GM23338 (cell line): ENCODE results near the gene TMEM53. TPM values are rescaled to one million over a fixed set of nuclear protein-coding genes. Genes with fewer than 3 reads are reported as not detected.
A peak's percentile ranks its signal among the peaks of the same experiment; 100 is the strongest.

Source experiments
- ATAC-seq: fragments of 200-7000 bp; cut with Tn5 transposase; 3 replicates; pipeline ENCODE4 v1.9.1; 2020
- DNase-seq: peaks from one replicate; pipeline ENCODE4 v3.0.0-alpha.2; 2015; ENCODE audit warnings: low spot score
- H2AFZ ChIP-seq: fragments of 200-600 bp; sonication (generic); 2 replicates; pipeline ENCODE4 v1.8.0; 2016; ENCODE audit warnings: antibody characterized with exemption, mild to moderate bottlenecking, moderate library complexity
- H3F3A ChIP-seq: fragments of 200-600 bp; sonication (generic); replicated peaks from 2 replicates; pipeline ENCODE4 v1.8.0; 2017; ENCODE audit warnings: antibody characterized with exemption, mixed run types, low read depth
- H3K27ac ChIP-seq: fragments of 200-600 bp; sonication (generic); 2 replicates; pipeline ENCODE4 v1.6.1; 2016; ENCODE audit warnings: low read depth
- H3K27me3 ChIP-seq: fragments of 200-600 bp; sonication (generic); 2 replicates; pipeline ENCODE4 v1.8.0; 2016; ENCODE audit warnings: mild to moderate bottlenecking, mixed run types, moderate library complexity; ENCODE audit not compliant: insufficient read depth
- H3K36me3 ChIP-seq: fragments of 200-600 bp; sonication (generic); 2 replicates; pipeline ENCODE4 v1.8.0; 2016; ENCODE audit warnings: mild to moderate bottlenecking; ENCODE audit not compliant: insufficient read depth
- H3K4me1 ChIP-seq: fragments of 200-600 bp; sonication (generic); 2 replicates; pipeline ENCODE4 v1.8.0; 2016; ENCODE audit warnings: mild to moderate bottlenecking, moderate library complexity; ENCODE audit not compliant: insufficient read depth
- H3K4me2 ChIP-seq: fragments of 200-600 bp; sonication (generic); 2 replicates; pipeline ENCODE4 v1.7.1; 2017; ENCODE audit warnings: mixed run types
- H3K4me3 ChIP-seq: fragments of 200-600 bp; sonication (generic); 2 replicates; pipeline ENCODE4 v1.6.1; 2016; ENCODE audit warnings: mixed run types
- H3K79me2 ChIP-seq: fragments of 200-600 bp; sonication (generic); replicated peaks from 2 replicates; pipeline ENCODE4 v1.8.0; 2017; ENCODE audit warnings: mild to moderate bottlenecking; ENCODE audit not compliant: insufficient read depth
- H3K9me2 ChIP-seq: fragments of 200-600 bp; sonication (generic); 2 replicates; pipeline ENCODE4 v1.8.0; 2017; ENCODE audit not compliant: insufficient read depth
- H4K20me1 ChIP-seq: fragments of 200-600 bp; sonication (generic); replicated peaks from 2 replicates; pipeline ENCODE4 v1.8.0; 2017; ENCODE audit warnings: mild to moderate bottlenecking; ENCODE audit not compliant: insufficient read depth
- H3K27ac Mint-ChIP-seq: 2 replicates; pipeline ENCODE4 v1.8.0; 2020; ENCODE audit warnings: inconsistent platforms, mild to moderate bottlenecking, moderate library complexity, mixed read lengths
- H3K27me3 Mint-ChIP-seq: 3 replicates; pipeline ENCODE4 v1.8.0; 2022; ENCODE audit warnings: low read depth, mild to moderate bottlenecking, moderate library complexity, mixed read lengths, inconsistent platforms; ENCODE audit not compliant: insufficient read depth, poor library complexity
- H3K36me3 Mint-ChIP-seq: 3 replicates; pipeline ENCODE4 v1.8.0; 2021; ENCODE audit warnings: low read depth, mild to moderate bottlenecking, inconsistent platforms, moderate library complexity, mixed read lengths
- H3K4me1 Mint-ChIP-seq: 3 replicates; pipeline ENCODE4 v1.8.0; 2020; ENCODE audit warnings: mild to moderate bottlenecking, inconsistent platforms, mixed read lengths
- H3K4me3 Mint-ChIP-seq: 3 replicates; pipeline ENCODE4 v1.8.0; 2021; ENCODE audit warnings: moderate library complexity, mild to moderate bottlenecking, inconsistent platforms, mixed read lengths
- H3K9me3 Mint-ChIP-seq: 3 replicates; pipeline ENCODE4 v1.8.0; 2020; ENCODE audit warnings: moderate library complexity, mild to moderate bottlenecking, inconsistent platforms, mixed read lengths
- CREB1 ChIP-seq: fragments of 250-450 bp; sonication (Bioruptor Pico); IDR thresholded peaks from 2 replicates; pipeline ENCODE4 v1.5.0; 2020; ENCODE audit warnings: low read depth, mild to moderate bottlenecking, moderate library complexity
- EZH2 ChIP-seq: fragments of 200-600 bp; sonication (generic); IDR thresholded peaks from one replicate; pipeline ENCODE4 v1.8.0; 2017; ENCODE audit warnings: antibody characterized with exemption, mild to moderate bottlenecking, low read depth; ENCODE audit not compliant: unreplicated experiment
- EZH2phosphoT487 ChIP-seq: fragments of 200-600 bp; sonication (generic); IDR thresholded peaks from one replicate; pipeline ENCODE4 v1.8.1; 2018; ENCODE audit warnings: antibody characterized with exemption; ENCODE audit not compliant: unreplicated experiment
- JUNB ChIP-seq: IDR thresholded peaks from one replicate; pipeline ENCODE4 v1.6.1; 2016; ENCODE audit warnings: antibody characterized with exemption; ENCODE audit not compliant: unreplicated experiment
- NANOG ChIP-seq: IDR thresholded peaks from 2 replicates; pipeline ENCODE4 v1.6.1; 2016; ENCODE audit warnings: antibody characterized with exemption, borderline replicate concordance
- REST ChIP-seq: IDR thresholded peaks from one replicate; pipeline ENCODE4 v1.6.1; 2018; ENCODE audit warnings: antibody characterized with exemption; ENCODE audit not compliant: unreplicated experiment
- ZNF114 ChIP-seq: fragments of 250-450 bp; sonication (Bioruptor Pico); IDR thresholded peaks from 2 replicates; pipeline ENCODE4 v1.5.0; 2020; ENCODE audit warnings: mild to moderate bottlenecking, moderate library complexity
- ZNF331 ChIP-seq: fragments of 250-450 bp; sonication (Bioruptor Pico); IDR thresholded peaks from 2 replicates; pipeline ENCODE4 v1.5.0; 2020; ENCODE audit warnings: low read depth, mild to moderate bottlenecking, moderate library complexity
- ZNF462 ChIP-seq: fragments of 250-450 bp; sonication (Bioruptor Pico); IDR thresholded peaks from 2 replicates; pipeline ENCODE4 v1.5.0; 2020; ENCODE audit warnings: mild to moderate bottlenecking, moderate library complexity
- polyA plus RNA-seq: library from polyadenylated mRNA; unstranded; fragments of >200 nt; fragmentation: Nextera tagmentation; extraction: Ambion mirVana; gene quantifications from 2 replicates; pipeline ENCODE4 v1.2.1, GENCODE V29; 2016
- total RNA-seq: library from RNA; depleted of rRNA; stranded (reverse); fragments of >200 nt; shearing (Covaris generic); gene quantifications from 2 replicates; pipeline ENCODE4 v1.2.3, GENCODE V29; 2014
- TF ChIP-seq, protein P1 (sequence below): IDR thresholded peaks from 2 replicates; pipeline ENCODE4 v1.6.1; 2016; ENCODE audit warnings: antibody characterized with exemption

The TMEM53 gene
- total and polyA plus RNA-seq, 2 experiments from 2014 or later = 15.4 to 20.8 TPM

GRCh38 chr1:44672961-44673674 is 1.2 kb downstream of the TMEM53 start:
- Histone ChIP-seq H4K20me1 (no peaks in the 10 kb centered on the region; the same call in 1 of the 2 replicates), H3F3A (0 out of 2 replicates have a peak, but pooled peaks cover 6% of the 10 kb centered on the region), H3K79me2 (no peaks in the 10 kb centered on the region), H3K36me3 (no peaks in the 10 kb centered on the region), H3K27ac (no peak overlapping the region), H3K27me3 (no peaks in the 10 kb centered on the region), H3K9me2 (no peaks in the 10 kb centered on the region), H2AFZ (peak overlapping the region; percentile 97; the same call in 1 of the 2 replicates), H3K4me2 (peak overlapping the region; percentile 93), H3K4me3 (peak overlapping the region; percentile 96), H3K4me1 (peaks cover 24% of the 10 kb centered on the region)
- no peak for ATAC-seq
- Mint-ChIP-seq H3K27ac (no peak overlapping the region; the same call in 1 of the 2 replicates), H3K36me3 (no peaks in the 10 kb centered on the region), H3K4me3 (peak overlapping the region; percentile 86), H3K9me3 (no peaks in the 10 kb centered on the region), H3K27me3 (peaks cover 8% of the 10 kb centered on the region), H3K4me1 (peaks cover 17% of the 10 kb centered on the region)
- DNase-seq = no peak
- TF ChIP-seq ZNF462 (no peak), CREB1 (CRISPR knock-in tag) (no peak), EZH2phosphoT487 (no peak), ZNF331 (CRISPR knock-in tag) (no peak), REST (no peak), EZH2 (no peak), NANOG (no peak), ZNF114 (CRISPR knock-in tag) (no peak), JUNB (no peak)
- TF ChIP-seq, protein P1, sequence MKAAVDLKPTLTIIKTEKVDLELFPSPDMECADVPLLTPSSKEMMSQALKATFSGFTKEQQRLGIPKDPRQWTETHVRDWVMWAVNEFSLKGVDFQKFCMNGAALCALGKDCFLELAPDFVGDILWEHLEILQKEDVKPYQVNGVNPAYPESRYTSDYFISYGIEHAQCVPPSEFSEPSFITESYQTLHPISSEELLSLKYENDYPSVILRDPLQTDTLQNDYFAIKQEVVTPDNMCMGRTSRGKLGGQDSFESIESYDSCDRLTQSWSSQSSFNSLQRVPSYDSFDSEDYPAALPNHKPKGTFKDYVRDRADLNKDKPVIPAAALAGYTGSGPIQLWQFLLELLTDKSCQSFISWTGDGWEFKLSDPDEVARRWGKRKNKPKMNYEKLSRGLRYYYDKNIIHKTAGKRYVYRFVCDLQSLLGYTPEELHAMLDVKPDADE = no peak
